Loucy (cell line): ENCODE data around the gene FTHL17.

Experiments
- CTCF ChIP-seq: fragments of 200-600 bp; sonication (generic); conservative IDR thresholded peaks from 2 replicates; pipeline ENCODE4 v1.5.1; 2014; ENCODE audit warnings: mild to moderate bottlenecking, antibody characterized with exemption, low read length
- EZH2phosphoT487 ChIP-seq: fragments of 200-600 bp; IDR thresholded peaks from 2 replicates; pipeline ENCODE4 v1.6.1; 2018; ENCODE audit warnings: antibody characterized with exemption, mild to moderate bottlenecking, moderate library complexity, borderline replicate concordance

GRCh38 chrX:31099536-31100090, 27.8 kb upstream of the FTHL17 start:
- TF ChIP-seq CTCF (no peak), EZH2phosphoT487 (no peak)
